NCI-H2029 treated with DMSO at 0.1 percent for 48 hours (cell line): ENCODE measurements around the gene ERFE.

ENCODE experiments used
- DNase-seq: peaks from one replicate; lab custom pipeline; 2025; lab: John Stamatoyannopoulos, UW

The ERFE gene

DNA sequence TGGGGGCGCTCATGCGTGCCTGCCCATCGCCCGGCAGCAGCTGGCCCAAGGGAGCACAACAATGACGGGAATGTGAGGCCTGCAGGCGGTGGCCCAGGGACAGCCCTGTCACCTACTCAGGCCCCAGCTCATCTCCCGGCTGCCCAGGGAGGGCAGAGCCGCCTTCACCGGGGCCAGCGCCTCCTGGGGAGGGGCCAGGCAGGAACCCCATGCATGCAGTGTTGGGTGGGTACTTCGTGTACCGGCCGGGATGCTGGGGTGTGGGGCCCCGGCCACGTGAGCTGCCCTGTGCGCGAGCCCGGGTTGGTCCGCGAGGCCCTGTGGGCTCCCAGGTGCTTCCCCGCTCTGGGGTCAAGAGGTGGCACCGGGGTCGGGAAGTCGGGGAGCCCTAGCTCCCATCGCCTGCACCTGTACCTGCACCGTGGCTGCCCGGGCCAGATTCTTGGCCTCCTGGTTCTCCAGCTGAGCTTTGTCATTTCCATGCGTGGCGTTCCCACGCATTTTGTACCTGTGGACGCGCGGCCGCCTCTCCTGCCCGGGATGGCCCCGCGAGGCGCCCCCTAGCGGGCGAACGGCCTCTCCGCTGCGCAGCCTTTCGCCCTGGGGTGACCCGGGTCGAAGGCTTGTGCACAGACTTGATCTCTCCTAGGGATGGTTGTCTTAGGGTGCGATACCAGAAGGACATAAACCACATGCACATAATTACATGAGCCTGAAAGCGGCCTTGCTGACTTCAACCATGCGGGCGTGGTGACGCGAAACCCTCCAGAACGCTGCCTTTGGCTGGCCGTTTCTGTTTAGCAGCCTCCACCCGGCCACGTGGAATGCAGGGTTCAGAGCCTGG, 19.4 kb upstream of the ERFE start:
- DNase-seq = no peak

- DNase-seq = no peak
Observed at GRCh38 chr2:238140040-238140439, 18.7 kb upstream of the ERFE start.

GRCh38 chr2:238140721-238141540, 17.8 kb upstream of the ERFE start:
- no peak for DNase-seq

DNA sequence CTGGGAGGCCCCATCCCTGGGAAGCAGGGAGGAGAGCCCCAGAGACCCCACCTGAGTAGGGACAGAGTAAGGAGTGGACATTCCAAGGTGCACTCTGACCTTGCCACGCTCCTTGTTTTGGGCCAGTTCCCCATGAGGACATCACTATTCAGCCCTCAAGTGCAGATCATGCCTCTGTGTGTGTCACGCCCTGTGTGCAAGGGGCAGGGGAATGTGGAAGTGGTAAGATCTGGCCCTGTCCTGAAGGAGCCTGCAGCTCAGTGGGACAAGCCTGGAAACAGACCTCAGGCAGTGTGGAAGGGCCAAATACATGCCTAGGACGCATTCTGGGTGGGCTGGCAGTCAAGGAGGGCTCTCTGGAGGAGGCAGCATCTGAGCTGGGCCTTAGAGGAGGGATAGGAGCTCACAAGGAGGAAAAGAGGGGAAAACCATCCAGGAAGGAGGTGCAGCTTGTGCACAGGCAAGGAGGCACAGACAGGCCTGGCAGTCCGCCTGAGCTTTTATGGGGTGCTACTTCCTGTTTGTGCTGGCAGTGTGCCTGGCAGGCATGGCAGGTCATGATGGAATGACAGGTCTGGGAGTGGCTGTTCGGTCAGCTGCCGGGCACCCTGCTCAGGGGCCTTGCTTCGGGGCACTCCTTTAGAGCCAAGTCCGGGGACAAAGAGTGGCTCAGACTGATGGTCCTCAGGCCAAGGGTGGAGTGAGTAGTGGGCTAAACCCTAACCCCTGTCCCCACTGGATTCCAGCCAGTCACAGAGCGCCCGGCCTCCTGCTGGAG, 17.0 kb upstream of the ERFE start:
- DNase-seq = no peak

DNA sequence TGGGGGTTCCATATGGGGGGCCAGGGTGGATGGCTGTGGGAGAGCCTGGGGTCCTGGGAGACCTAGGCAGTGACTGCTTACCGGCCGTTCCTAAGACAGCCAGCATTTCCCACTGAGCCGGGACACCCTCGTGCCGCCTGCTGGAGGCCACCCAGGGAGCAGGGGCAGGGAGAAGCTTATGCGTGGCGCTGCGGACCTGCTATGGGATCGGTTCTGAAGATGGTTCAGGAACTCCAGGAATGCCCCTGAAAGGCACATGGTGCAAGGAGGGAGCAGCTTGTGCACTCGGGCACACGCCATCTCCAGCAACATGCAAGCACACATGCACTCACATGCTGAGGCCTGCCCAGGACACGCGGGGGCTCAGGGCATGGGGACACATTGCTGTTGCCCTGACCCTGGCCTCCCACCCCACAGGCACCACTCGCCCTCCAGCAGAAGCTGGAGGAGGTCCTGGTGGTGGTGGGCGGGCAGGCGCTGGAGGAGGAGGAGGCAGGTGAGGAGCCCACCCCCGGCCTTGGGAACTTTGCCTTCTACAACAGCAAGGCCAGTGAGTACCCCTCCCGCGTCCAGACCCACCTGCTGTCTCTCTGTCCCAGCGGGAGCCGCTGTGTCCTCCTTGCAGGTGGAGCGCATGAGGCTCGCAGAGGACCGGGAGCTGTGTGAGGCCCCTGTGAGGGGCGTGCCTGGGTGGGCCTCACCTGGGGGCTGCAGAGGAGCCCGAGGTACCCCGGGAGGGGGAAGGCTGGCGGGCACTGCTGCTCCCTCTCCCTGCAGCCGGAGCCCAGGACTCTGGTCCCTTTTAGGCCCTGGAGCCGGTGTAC, 16.2 kb upstream of the ERFE start:
- DNase-seq = no peak

- no peak for DNase-seq
Observed at GRCh38 chr2:238143239-238143951, 15.4 kb upstream of the ERFE start.

DNA sequence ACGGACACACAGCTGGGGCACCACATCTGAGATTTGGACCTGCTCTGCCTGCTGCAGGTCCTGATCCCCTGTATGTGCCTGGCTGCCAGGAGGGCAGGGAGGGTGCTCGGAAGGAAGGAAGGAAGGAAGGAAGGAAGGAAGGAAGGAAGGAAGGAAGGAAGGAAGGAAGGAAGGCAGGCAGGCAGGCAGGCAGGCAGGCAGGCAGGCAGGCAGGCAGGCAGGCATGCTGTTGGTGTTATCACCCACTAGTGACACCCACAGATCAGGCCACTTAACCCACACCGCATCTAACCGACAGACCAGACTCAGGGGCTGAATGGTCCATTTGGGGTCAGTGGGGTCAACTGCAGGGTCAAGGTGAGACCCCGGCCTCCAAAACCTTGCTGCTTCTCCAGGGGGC, 14.5 kb upstream of the ERFE start:
- DNase-seq = no peak

- DNase-seq = no peak
Observed at GRCh38 chr2:238145046-238145445, 13.7 kb upstream of the ERFE start.

DNA sequence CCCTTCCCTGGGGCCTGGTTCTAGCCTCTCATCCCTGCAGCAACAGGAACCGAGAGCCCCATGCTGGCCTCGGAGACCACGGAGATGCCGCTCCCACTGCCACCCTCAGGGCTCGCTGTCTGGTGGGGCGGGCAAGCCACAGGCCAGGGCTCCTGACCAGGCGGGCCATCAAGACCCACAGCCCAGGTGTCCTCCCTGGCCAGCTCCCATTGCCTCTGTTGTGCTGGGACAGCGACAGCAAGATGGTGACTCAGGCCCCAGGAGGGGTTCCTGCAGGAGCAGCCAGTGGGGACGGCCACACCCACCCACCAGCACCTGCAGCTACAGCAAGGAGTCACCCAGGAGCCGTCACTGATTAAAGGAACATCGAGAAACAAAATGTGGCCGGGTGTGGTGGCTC, 12.9 kb upstream of the ERFE start:
- no peak for DNase-seq

GRCh38 chr2:238146884-238147544, 11.8 kb upstream of the ERFE start:
- no peak for DNase-seq

DNA sequence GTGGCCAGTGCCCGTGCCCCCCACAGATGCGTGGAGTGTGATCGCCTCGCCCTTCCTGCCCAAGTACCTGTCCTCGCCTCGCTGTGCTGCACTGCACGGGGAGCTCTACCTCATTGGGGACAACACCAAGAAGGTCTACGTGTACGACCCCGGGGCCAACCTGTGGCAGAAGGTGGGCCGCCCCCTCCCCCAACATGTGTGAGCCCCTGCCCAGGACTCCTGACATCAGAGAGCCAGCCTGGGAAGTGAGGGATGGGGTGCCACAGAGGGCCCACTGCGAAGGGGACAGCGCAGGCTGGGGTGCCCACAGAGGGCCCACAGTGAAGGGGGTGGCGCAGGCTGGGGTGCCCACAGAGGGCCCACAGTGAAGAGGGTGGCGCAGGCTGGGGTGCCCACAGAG, 9.8 kb upstream of the ERFE start:
- no peak for DNase-seq

GRCh38 chr2:238149841-238150572, 8.8 kb upstream of the ERFE start:
- no peak for DNase-seq

- no peak for DNase-seq
Observed at GRCh38 chr2:238150686-238151085, 8.1 kb upstream of the ERFE start.

- no peak for DNase-seq
Observed at GRCh38 chr2:238151205-238151604, 7.6 kb upstream of the ERFE start.

GRCh38 chr2:238151628-238152235, 7.0 kb upstream of the ERFE start:
- no peak for DNase-seq

DNA sequence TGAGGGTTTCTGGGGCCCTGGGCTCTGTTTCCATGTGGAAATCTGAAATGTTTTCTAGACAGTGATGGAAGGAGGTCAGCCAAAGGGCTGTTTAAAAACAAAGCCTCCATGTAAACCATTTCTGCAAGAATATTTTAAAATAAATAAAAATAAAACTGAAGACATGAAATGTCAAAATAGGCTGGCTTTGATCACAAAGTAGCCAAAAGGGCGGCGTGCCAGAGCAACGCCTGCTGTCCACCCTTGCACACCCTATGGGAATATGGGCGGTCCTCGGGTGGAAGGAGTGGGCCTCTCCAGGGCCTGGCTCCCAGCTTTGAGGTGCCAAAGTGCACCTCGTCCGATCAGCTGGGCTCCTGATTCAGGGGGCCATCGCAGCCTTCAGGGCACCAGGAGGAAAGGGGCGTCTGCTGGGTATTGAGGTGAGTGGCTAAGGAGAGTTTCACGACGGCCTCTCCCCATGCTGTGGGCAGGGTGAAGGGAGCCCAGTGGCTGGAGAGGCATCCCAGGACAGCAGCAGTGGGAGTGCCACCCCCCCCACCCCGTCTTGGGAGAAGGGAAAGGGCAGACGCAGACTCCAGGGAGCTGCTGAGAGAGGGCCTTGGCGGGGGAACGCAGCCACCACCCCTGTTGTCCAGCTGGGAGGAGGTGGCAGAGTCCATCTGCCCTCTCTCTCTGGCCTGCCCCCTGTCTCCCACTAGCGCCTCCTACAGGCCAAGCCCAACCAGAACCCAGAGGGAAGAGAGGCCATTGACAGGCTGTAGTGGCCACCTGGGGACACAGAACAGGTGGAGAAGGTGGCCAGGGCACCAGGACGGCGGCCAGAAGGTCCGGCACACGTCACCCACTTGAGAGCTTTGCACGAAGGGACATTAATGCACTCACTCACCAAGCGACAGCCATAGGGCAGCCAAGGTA, 5.7 kb upstream of the ERFE start:
- DNase-seq = no peak

DNA sequence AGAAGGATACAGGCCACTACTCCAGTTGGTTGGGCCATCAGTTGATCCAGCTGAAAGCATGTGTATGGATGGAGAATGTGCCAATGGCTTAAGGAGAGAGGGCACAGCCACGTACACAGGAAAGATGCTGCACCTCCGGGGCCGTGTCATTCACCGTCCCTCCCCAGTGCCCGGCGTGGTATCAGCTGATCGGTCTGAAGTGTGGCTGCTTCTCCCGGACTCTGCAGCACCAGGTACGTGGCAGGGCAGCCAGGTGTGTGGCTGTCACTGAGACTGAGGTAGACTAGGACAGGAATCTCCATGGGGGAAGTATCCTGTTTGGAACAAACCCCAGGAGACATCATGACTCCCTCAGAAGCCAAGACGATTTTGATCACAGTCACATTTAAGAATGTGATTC, 4.2 kb upstream of the ERFE start:
- no peak for DNase-seq

- no peak for DNase-seq
Observed at GRCh38 chr2:238155051-238155760, 3.6 kb upstream of the ERFE start.
